Right ventricle myocardium inferior (tissue), 1 donor: ENCODE results near the gene ARID3B. TPM values are rescaled to one million over a fixed set of nuclear protein-coding genes. Genes with fewer than 3 reads are reported as not detected.

Experiments used
- total RNA-seq: library from RNA; stranded (reverse); fragmentation: NEBNext Ultra II Directional; extraction: Animal tissue kit (Norgen Biotek cat#: 25700); gene quantifications from one replicate; pipeline ENCODE4 v1.2.1, GENCODE V29; 2021
- donor health status: DM: no; HTN: yes; CAD: no; lungs with severe emphysema.

ARID3B gene
- total RNA-seq, 1 donor from 2014 or later, result 1.4 TPM

Other genes with a start within 250 kb of the ARID3B start
- 0.24 TPM for gene CYP11A1, start 173.6 kb upstream of the ARID3B start, total RNA-seq
- gene SEMA7A, start 107.3 kb upstream of the ARID3B start, total RNA-seq, result 1.6 TPM
- gene UBL7, start 80.1 kb upstream of the ARID3B start, total RNA-seq, result 47.7 TPM
- 47.3 TPM for gene CLK3, start 74.6 kb downstream of the ARID3B start, total RNA-seq
- 13.5 TPM for gene EDC3, start 154.8 kb downstream of the ARID3B start, total RNA-seq
- 0.32 TPM for gene CYP1A1, start 184.3 kb downstream of the ARID3B start, total RNA-seq
- gene CYP1A2, start 207.6 kb downstream of the ARID3B start, total RNA-seq, result not detected
- 41.8 TPM for gene CSK, start 240.9 kb downstream of the ARID3B start, total RNA-seq